Measurements from ENCODE around the gene SLC4A1AP. TPM values are rescaled to one million over a fixed set of nuclear protein-coding genes. Genes with fewer than 3 reads are reported as not detected.

The SLC4A1AP gene
- total RNA-seq, 1 experiment from 2014 or later: 19.8 TPM

DNA sequence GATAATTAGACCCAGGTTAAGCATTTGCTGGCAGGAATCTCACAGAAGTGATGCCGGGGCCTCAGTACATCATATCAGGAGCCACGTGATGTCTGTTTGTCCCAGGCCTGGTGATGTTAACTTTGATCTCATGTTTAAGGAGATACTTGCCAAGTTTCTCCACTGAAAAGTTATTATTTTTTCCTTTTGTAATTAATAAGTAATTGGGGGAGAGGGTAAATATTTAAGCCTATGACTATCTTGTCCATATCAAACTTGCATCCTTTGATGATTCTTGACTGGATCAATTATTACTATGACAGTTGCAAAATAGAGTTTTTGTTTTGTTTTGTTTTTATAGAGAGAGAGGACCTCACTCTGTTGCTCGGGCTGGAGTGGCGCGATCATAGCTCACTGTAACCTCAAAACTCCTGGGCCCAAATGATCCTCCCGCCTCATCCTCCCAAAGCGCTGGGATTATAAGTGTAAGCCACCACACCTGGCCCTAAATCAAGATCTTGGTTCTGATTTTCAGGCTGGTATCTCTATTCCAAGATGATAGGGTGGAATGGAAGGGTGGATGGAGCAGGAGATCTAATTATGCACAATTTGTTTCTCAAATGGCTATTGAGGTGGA, 46.4 kb downstream of the SLC4A1AP start:
- POLR2A ChIA-PET: no interaction called here
- RAD21 ChIA-PET (ENCODE audit: low non-redundant PET in 1 of 2, low total read pairs in 2 of 2, uncharacterized antibody in 2 of 2, unreplicated experiment in 2 of 2): no interaction called here
- no peaks in the 10 kb centered on the region for H4K20me1 ChIP-seq (ENCODE audit: insufficient read depth)
- intact Hi-C loops (cut with micrococcal nuclease): no loop called here
- no peaks in the 10 kb centered on the region for H3K9me3 ChIP-seq (ENCODE audit: control insufficient read depth in 1 of 2, insufficient read depth in 1 of 2, low read depth in 1 of 2, low read length in 2 of 2)
- CTCF ChIA-PET: no interaction called here
- no peak overlapping the region for H3K4me2 ChIP-seq (ENCODE audit: low read length)
- no peak overlapping the region for H3K4me3 ChIP-seq (replicated peaks in 1 of 2; ENCODE audit: low read depth in 1 of 2, low read length in 2 of 2)
- no peaks in the 10 kb centered on the region for H3K79me2 ChIP-seq (ENCODE audit: insufficient read depth, low read length)
- no peaks in the 10 kb centered on the region for H3K9me2 ChIP-seq (ENCODE audit: insufficient read depth)
- no peak for DNase-seq (ENCODE audit: low read depth, low spot score)
- no peaks in the 10 kb centered on the region for H3K27me3 ChIP-seq (ENCODE audit: insufficient read depth, low read length)
- no peak for ATAC-seq
- H2AFZ ChIP-seq (ENCODE audit: low read depth, low read length, poor library complexity, severe bottlenecking): no peak overlapping the region
- TF ChIP-seq CEBPB (IDR thresholded peaks at IDR 0.05; ENCODE audit: low read depth) (no peak), ZNF274 (IDR thresholded peaks at IDR 0.05; ENCODE audit: low read depth, low read length) (no peak), SP1 (IDR thresholded peaks at IDR 0.05; ENCODE audit: low read depth) (no peak), YY1 (IDR thresholded peaks at IDR 0.05; ENCODE audit: extremely low read depth, insufficient replicate concordance, low read depth, low read length) (no peak), TCF7L2 (IDR thresholded peaks at IDR 0.05; ENCODE audit: borderline replicate concordance, extremely low read depth, insufficient read depth, insufficient read length) (no peak), SRF (IDR thresholded peaks at IDR 0.05; ENCODE audit: low read depth) (no peak), FOSL1 (IDR thresholded peaks at IDR 0.05; ENCODE audit: low read depth) (no peak), CBX3 (IDR thresholded peaks at IDR 0.05; ENCODE audit: low read depth) (no peak)
- TF ChIP-seq, protein P1, sequence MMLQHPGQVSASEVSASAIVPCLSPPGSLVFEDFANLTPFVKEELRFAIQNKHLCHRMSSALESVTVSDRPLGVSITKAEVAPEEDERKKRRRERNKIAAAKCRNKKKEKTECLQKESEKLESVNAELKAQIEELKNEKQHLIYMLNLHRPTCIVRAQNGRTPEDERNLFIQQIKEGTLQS (IDR thresholded peaks at IDR 0.05): no peak
- TF ChIP-seq, protein P2, sequence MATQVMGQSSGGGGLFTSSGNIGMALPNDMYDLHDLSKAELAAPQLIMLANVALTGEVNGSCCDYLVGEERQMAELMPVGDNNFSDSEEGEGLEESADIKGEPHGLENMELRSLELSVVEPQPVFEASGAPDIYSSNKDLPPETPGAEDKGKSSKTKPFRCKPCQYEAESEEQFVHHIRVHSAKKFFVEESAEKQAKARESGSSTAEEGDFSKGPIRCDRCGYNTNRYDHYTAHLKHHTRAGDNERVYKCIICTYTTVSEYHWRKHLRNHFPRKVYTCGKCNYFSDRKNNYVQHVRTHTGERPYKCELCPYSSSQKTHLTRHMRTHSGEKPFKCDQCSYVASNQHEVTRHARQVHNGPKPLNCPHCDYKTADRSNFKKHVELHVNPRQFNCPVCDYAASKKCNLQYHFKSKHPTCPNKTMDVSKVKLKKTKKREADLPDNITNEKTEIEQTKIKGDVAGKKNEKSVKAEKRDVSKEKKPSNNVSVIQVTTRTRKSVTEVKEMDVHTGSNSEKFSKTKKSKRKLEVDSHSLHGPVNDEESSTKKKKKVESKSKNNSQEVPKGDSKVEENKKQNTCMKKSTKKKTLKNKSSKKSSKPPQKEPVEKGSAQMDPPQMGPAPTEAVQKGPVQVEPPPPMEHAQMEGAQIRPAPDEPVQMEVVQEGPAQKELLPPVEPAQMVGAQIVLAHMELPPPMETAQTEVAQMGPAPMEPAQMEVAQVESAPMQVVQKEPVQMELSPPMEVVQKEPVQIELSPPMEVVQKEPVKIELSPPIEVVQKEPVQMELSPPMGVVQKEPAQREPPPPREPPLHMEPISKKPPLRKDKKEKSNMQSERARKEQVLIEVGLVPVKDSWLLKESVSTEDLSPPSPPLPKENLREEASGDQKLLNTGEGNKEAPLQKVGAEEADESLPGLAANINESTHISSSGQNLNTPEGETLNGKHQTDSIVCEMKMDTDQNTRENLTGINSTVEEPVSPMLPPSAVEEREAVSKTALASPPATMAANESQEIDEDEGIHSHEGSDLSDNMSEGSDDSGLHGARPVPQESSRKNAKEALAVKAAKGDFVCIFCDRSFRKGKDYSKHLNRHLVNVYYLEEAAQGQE (IDR thresholded peaks at IDR 0.05; ENCODE audit: low read depth): no peak
- H3K27ac ChIP-seq (ENCODE audit: low read depth, low read length): no peak overlapping the region
- no TSS peak for BruUV-seq (replicated peaks)
- no peaks in the 10 kb centered on the region for H3K36me3 ChIP-seq (ENCODE audit: control insufficient read depth in 1 of 2, insufficient read depth in 2 of 2, low read length in 2 of 2)
- H3K9ac ChIP-seq (ENCODE audit: low read length): no peak overlapping the region
- peaks cover 17 to 48% of the 10 kb centered on the region in 2 experiments for H3K4me1 ChIP-seq (ENCODE audit: control insufficient read depth in 1 of 2, insufficient read depth in 2 of 2, low read length in 2 of 2)

All from HCT116 (cell line).